GM12878 (cell line): ENCODE data around the gene KRT81. TPM values are rescaled to one million over a fixed set of nuclear protein-coding genes. Genes with fewer than 3 reads are reported as not detected.

Experiments
- ATAC-seq: fragments of 200-7000 bp; cut with Tn5 transposase; 3 replicates; pipeline ENCODE4 v1.9.1; 2020; ENCODE audit warnings: mild to moderate bottlenecking, moderate library complexity
- BruUV-seq: library from RNA; stranded (reverse); fragments of 400-500 nt; replicated peaks from 2 replicates; lab custom pipeline; 2021; lab: Mats Ljungman, UMichigan
- CTCF ChIA-PET: fragments of 300-600 bp; sonication (Branson Sonifier 250); formaldehyde crosslinking; extraction: SDS; loops from one replicate; lab custom pipeline; 2021; ENCODE audit warnings: inconsistent platforms; lab: Yijun Ruan, JAX
- POLR2A ChIA-PET: fragments of 350-600 bp; formaldehyde crosslinking; extraction: SDS; loops from one replicate; lab custom pipeline; 2021; ENCODE audit warnings: inconsistent platforms; lab: Charles Lee
- RAD21 ChIA-PET: fragments of 300-600 bp; sonication (Branson Sonifier 250); formaldehyde crosslinking; loops from one replicate; lab custom pipeline; 2023; ENCODE audit warnings: antibody characterized with exemption; ENCODE audit not compliant: unreplicated experiment; lab: Charles Lee
- SMC1A ChIA-PET: fragments of 300-600 bp; sonication (Branson Sonifier 250); formaldehyde crosslinking; loops from one replicate; lab custom pipeline; 2023; ENCODE audit not compliant: unreplicated experiment, uncharacterized antibody; lab: Charles Lee
- DNase-seq: peaks from one replicate; pipeline ENCODE4 v3.0.0-alpha.2; 2011; ENCODE audit warnings: low read depth, low spot score
- FAIRE-seq: peaks from 3 replicates; lab custom pipeline; 2011; peaks lifted over from hg19 to GRCh38; lab: Jason Lieb, UNC
- H2AFZ ChIP-seq: 2 replicates; pipeline ENCODE4 v1.6.0; 2011; ENCODE audit warnings: low read depth, low read length, control low read depth; ENCODE audit not compliant: control insufficient read depth
- H3K27ac ChIP-seq: 2 replicates; pipeline ENCODE4 v1.5.1; 2011; ENCODE audit warnings: control low read depth; ENCODE audit not compliant: control insufficient read depth, insufficient read depth
- H3K27me3 ChIP-seq, 2 experiments: replicated peaks in 1 of 2; 2 replicates each; pipeline versions ENCODE4 v1.6.0 to v1.6.1; 2011; ENCODE audit warnings: low read length in 1 of 2; ENCODE audit not compliant: control insufficient read depth in 2 of 2, insufficient read depth in 2 of 2
- H3K36me3 ChIP-seq, 2 experiments: 2 replicates each; pipeline ENCODE4 v1.5.1; 2011; ENCODE audit warnings: low read length in 1 of 2; ENCODE audit not compliant: control insufficient read depth in 2 of 2, insufficient read depth in 2 of 2
- H3K4me1 ChIP-seq: 2 replicates; pipeline ENCODE4 v1.6.1; 2011; ENCODE audit warnings: mild to moderate bottlenecking, low read length, moderate library complexity, mixed read lengths; ENCODE audit not compliant: control insufficient read depth, insufficient read depth
- H3K4me2 ChIP-seq: 2 replicates; pipeline ENCODE4 v1.6.0; 2011; ENCODE audit warnings: control low read depth; ENCODE audit not compliant: control insufficient read depth, insufficient read depth
- H3K4me3 ChIP-seq: fragments of 200-600 bp; sonication (generic); 2 replicates; pipeline ENCODE4 v1.5.1; 2016
- H3K79me2 ChIP-seq: 2 replicates; pipeline ENCODE4 v1.6.0; 2011; ENCODE audit warnings: low read length; ENCODE audit not compliant: control insufficient read depth, insufficient read depth
- H3K9ac ChIP-seq: 2 replicates; pipeline ENCODE4 v1.8.0; 2011; ENCODE audit warnings: low read length, control low read depth, mixed read lengths; ENCODE audit not compliant: control insufficient read depth, insufficient read depth
- H3K9me3 ChIP-seq: replicated peaks from 3 replicates; pipeline ENCODE4 v1.5.1; 2011; ENCODE audit warnings: mild to moderate bottlenecking, low read length; ENCODE audit not compliant: control insufficient read depth, insufficient read depth
- H4K20me1 ChIP-seq: 2 replicates; pipeline ENCODE4 v1.6.0; 2011; ENCODE audit not compliant: control insufficient read depth, insufficient read depth
- EP300 ChIP-seq, 2 experiments: fragments of 150-350 bp in 1 of 2; IDR thresholded peaks; 2 replicates each; pipeline ENCODE4 v1.6.1; 2011 to 2012; ENCODE audit warnings: low read depth in 2 of 2, low read length in 2 of 2, borderline replicate concordance in 1 of 2, improper control_type of control experiment in 1 of 2, inconsistent platforms in 1 of 2; ENCODE audit not compliant: control insufficient read depth in 1 of 2
- HDAC6 ChIP-seq: fragments of 200-600 bp; sonication (generic); IDR thresholded peaks from one replicate; pipeline ENCODE4 v1.8.0; 2017; ENCODE audit warnings: antibody characterized with exemption; ENCODE audit not compliant: unreplicated experiment
- IKZF2 ChIP-seq, 2 experiments: fragments of 450-650 bp; IDR thresholded peaks; 2 replicates each; pipeline ENCODE4 v1.6.1; 2017; ENCODE audit warnings: mild to moderate bottlenecking in 2 of 2, moderate library complexity in 2 of 2
- PBX3 ChIP-seq: IDR thresholded peaks from 2 replicates; pipeline ENCODE4 v1.6.1; 2011; ENCODE audit warnings: mild to moderate bottlenecking, low read depth, low read length, moderate library complexity; ENCODE audit not compliant: insufficient replicate concordance
- PRDM15 ChIP-seq: fragments of 450-650 bp; formaldehyde crosslinking; IDR thresholded peaks from 2 replicates; pipeline ENCODE4 v1.4.0; 2020; ENCODE audit warnings: mild to moderate bottlenecking, moderate library complexity
- SREBF2 ChIP-seq: IDR thresholded peaks from 2 replicates; pipeline ENCODE4 v1.6.1; 2012; ENCODE audit warnings: mild to moderate bottlenecking, low read length
- SRF ChIP-seq, 2 experiments: IDR thresholded peaks; 2 replicates each; pipeline ENCODE4 v1.6.1; 2011; ENCODE audit warnings: low read depth in 2 of 2, low read length in 2 of 2, mild to moderate bottlenecking in 1 of 2, moderate library complexity in 1 of 2
- STAT3 ChIP-seq: IDR thresholded peaks from 2 replicates; pipeline ENCODE4 v1.6.1; 2011; ENCODE audit warnings: low read depth, low read length, improper control_type of control experiment
- ZNF24 ChIP-seq: fragments of 450-650 bp; IDR thresholded peaks from 2 replicates; pipeline ENCODE4 v1.6.1; 2017; ENCODE audit warnings: antibody characterized with exemption, mild to moderate bottlenecking
- ZZZ3 ChIP-seq: IDR thresholded peaks from 2 replicates; pipeline ENCODE4 v1.6.1; 2011; ENCODE audit warnings: low read depth; ENCODE audit not compliant: control insufficient read depth, insufficient read length
- WGBS: methylation state at CpG from one replicate; pipeline ENCODE4 v1.1.6; 2016; ENCODE audit warnings: low lambda C conversion rate; ENCODE audit not compliant: insufficient replicate concordance, insufficient coverage; ENCODE audit errors: missing lambda C conversion rate; 5-methylcytosine and 5-hydroxymethylcytosine counted together
- in situ Hi-C: fragments of 300-500 bp; cut with MboI; formaldehyde crosslinking; loops from 9 replicates; pipeline ENCODE4 v1.14.3; 2018; ENCODE audit warnings: mixed read lengths
- intact Hi-C: fragments of 100-400 bp; cut with micrococcal nuclease; formaldehyde crosslinking; loops from one replicate; pipeline ENCODE4 v1.14.2; 2022; ENCODE audit not compliant: unreplicated experiment
- polyA plus RNA-seq, 11 experiments: library from polyadenylated mRNA; depleted of rRNA in 4 of 11; unstranded in 6 of 11; stranded (reverse) in 5 of 11; fragments of >200 nt; fragmentation: Nextera tagmentation in 4 of 11; fragmentation: Illumina TruSeq in 1 of 11; extraction: Ambion mirVana in 4 of 11; extraction: Trizol in 1 of 11; gene quantifications; 1 replicate in 1 of 11; 2 replicates in 10 of 11; pipeline versions ENCODE4 v1.2.1 to v1.2.3, GENCODE V29; 2011 to 2016; ENCODE audit warnings: inconsistent platforms in 2 of 11, missing spikeins in 2 of 11, low read depth in 1 of 11
- total RNA-seq, 4 experiments: library from RNA; depleted of rRNA in 3 of 4; stranded (reverse); fragments of >200 nt in 3 of 4; fragmentation: Illumina TruSeq in 1 of 4; extraction: Trizol in 1 of 4; gene quantifications; 2 replicates each; pipeline versions ENCODE4 v1.2.1 to v1.2.3, GENCODE V29; 2013 to 2021
- TF ChIP-seq, protein P1 (sequence below): fragments of 450-650 bp; formaldehyde crosslinking; IDR thresholded peaks from 2 replicates; pipeline ENCODE4 v1.5.0; 2022; ENCODE audit warnings: mild to moderate bottlenecking, missing genetic modification characterization
- TF ChIP-seq, protein P2 (sequence below), 3 experiments: IDR thresholded peaks in 2 of 3; conservative IDR thresholded peaks in 1 of 3; 2 replicates each; pipeline ENCODE4 v1.5.1; 2011; ENCODE audit warnings: low read depth in 3 of 3, low read length in 3 of 3, mild to moderate bottlenecking in 3 of 3, control low read depth in 2 of 3, moderate library complexity in 2 of 3, inconsistent platforms in 1 of 3, mixed read lengths in 1 of 3; ENCODE audit not compliant: control insufficient read depth in 2 of 3, insufficient read depth in 1 of 3; ENCODE audit errors: extremely low read depth in 1 of 3

Gene KRT81
- total and polyA plus RNA-seq, 10 of the 15 experiments (the other 5 are each of a cell fraction or from before 2014, with no cell fraction given) = 0.05 to 0.15 TPM; not detected in 8

DNA sequence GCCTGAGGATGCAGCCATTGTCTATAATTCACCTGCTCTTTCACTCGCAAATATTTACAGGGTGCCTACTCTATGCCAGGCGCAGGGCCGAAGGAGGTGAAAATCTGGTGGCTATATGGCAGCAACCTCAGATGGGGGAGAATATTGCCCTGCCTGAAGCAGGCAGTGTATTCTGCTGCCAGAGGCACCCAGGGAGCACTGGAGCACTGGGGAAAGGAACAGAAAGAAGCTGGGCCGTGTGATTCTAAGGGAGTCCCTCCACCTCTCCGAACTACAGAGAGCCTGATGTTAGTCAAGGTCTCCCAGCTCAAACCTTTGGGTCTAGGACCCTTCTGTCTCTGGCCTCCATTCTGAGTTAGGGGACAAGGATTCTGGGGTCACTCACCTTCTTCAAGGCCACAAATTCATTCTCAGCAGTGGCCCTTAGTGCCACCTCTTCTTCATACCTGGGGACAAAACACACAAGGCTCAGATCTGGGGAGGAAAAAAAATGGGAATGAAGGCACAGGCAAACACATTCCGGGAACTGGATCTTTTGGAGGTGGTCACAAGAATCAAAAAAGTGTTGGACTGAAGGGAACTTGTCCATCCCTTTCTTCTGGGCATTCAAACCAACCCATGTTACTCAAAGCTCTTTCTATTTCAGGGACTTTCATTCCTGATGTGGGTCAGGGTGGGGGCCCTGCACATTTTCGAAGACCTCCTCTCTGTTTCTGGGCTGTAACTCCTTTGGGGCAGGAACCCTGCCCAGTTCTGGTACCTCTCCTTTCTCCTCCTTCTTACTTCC is 36.2 kb downstream of the KRT81 start:
- no peak overlapping the region for H3K27ac ChIP-seq
- no peaks in the 10 kb centered on the region for H3K9me3 ChIP-seq
- no peak overlapping the region for H2AFZ ChIP-seq
- no peak for FAIRE-seq
- H3K4me2 ChIP-seq = no peak overlapping the region
- BruUV-seq = no TSS peak
- SMC1A ChIA-PET = no interaction called here
- no peaks in the 10 kb centered on the region for H3K79me2 ChIP-seq
- no peaks in the 10 kb centered on the region for H3K4me1 ChIP-seq
- no peaks in the 10 kb centered on the region for H3K36me3 ChIP-seq
- H4K20me1 ChIP-seq = no peaks in the 10 kb centered on the region
- H3K9ac ChIP-seq = no peak overlapping the region
- intact Hi-C loops = no loop called here
- RAD21 ChIA-PET = no interaction called here
- DNase-seq = no peak
- TF ChIP-seq SREBF2 (no peak), ZNF24 (no peak), PRDM15 (CRISPR knock-in tag) (no peak), HDAC6 (no peak), EP300 (IDR thresholded peaks at IDR 0.05; ENCODE audit: borderline replicate concordance in 1 of 2, control insufficient read depth in 1 of 2, low read depth in 2 of 2, low read length in 2 of 2) (no peak), SRF (IDR thresholded peaks at IDR 0.05; ENCODE audit: low read depth in 2 of 2, low read length in 2 of 2) (no peak), IKZF2 (IDR thresholded peaks at IDR 0.05) (no peak), ZZZ3 (no peak), PBX3 (no peak), STAT3 (no peak)
- TF ChIP-seq, protein P1, sequence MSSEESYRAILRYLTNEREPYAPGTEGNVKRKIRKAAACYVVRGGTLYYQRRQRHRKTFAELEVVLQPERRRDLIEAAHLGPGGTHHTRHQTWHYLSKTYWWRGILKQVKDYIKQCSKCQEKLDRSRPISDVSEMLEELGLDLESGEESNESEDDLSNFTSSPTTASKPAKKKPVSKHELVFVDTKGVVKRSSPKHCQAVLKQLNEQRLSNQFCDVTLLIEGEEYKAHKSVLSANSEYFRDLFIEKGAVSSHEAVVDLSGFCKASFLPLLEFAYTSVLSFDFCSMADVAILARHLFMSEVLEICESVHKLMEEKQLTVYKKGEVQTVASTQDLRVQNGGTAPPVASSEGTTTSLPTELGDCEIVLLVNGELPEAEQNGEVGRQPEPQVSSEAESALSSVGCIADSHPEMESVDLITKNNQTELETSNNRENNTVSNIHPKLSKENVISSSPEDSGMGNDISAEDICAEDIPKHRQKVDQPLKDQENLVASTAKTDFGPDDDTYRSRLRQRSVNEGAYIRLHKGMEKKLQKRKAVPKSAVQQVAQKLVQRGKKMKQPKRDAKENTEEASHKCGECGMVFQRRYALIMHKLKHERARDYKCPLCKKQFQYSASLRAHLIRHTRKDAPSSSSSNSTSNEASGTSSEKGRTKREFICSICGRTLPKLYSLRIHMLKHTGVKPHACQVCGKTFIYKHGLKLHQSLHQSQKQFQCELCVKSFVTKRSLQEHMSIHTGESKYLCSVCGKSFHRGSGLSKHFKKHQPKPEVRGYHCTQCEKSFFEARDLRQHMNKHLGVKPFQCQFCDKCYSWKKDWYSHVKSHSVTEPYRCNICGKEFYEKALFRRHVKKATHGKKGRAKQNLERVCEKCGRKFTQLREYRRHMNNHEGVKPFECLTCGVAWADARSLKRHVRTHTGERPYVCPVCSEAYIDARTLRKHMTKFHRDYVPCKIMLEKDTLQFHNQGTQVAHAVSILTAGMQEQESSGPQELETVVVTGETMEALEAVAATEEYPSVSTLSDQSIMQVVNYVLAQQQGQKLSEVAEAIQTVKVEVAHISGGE (CRISPR knock-in tag) = no peak
- TF ChIP-seq, protein P2, sequence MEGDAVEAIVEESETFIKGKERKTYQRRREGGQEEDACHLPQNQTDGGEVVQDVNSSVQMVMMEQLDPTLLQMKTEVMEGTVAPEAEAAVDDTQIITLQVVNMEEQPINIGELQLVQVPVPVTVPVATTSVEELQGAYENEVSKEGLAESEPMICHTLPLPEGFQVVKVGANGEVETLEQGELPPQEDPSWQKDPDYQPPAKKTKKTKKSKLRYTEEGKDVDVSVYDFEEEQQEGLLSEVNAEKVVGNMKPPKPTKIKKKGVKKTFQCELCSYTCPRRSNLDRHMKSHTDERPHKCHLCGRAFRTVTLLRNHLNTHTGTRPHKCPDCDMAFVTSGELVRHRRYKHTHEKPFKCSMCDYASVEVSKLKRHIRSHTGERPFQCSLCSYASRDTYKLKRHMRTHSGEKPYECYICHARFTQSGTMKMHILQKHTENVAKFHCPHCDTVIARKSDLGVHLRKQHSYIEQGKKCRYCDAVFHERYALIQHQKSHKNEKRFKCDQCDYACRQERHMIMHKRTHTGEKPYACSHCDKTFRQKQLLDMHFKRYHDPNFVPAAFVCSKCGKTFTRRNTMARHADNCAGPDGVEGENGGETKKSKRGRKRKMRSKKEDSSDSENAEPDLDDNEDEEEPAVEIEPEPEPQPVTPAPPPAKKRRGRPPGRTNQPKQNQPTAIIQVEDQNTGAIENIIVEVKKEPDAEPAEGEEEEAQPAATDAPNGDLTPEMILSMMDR (IDR thresholded peaks at IDR 0.05 in 2 of 3, conservative IDR thresholded peaks at IDR 0.05 in 1 of 3; ENCODE audit: control insufficient read depth in 2 of 3, extremely low read depth in 1 of 3, insufficient read depth in 1 of 3, low read depth in 3 of 3, low read length in 3 of 3) = no peak
- TF ChIP-seq, all 136 proteins: peak for 0
- ChIA-PET CTCF (interaction anchor here (0.8 to 1.8 kb wide), 3 partner anchors 12 to 33 kb away, joined by 3 to 4 read pairs (median 3); no protein-coding TSS in a partner anchor), POLR2A (no interaction called here)
- WGBS = 41% methylated on average over 7 of the region's 7 CpGs
- peaks cover 1 to 2% of the 10 kb centered on the region in 2 experiments; a peak in 2 of 4 replicates for H3K27me3 ChIP-seq
- ATAC-seq = no peak
- no peak overlapping the region for H3K4me3 ChIP-seq
- in situ Hi-C loops = no loop called here
